C4-2B (cell line): ENCODE measurements around the gene MSRB3.
A peak's percentile ranks its signal among the peaks of the same experiment; 100 is the strongest.
"Not testable (repeated sequence)": the region's sequence is repeated elsewhere in the genome, so short reads cannot be mapped to it uniquely, and the experiment has no call there.

ENCODE experiments used
- H3K27ac ChIP-seq: fragments of 450-650 bp; 2 replicates; pipeline ENCODE4 v1.5.1; 2017
- CTCF ChIP-seq: fragments of 450-650 bp; conservative IDR thresholded peaks from 2 replicates; pipeline ENCODE4 v1.5.1; 2017; ENCODE audit warnings: mild to moderate bottlenecking
- ZFX ChIP-seq: fragments of 450-650 bp; IDR thresholded peaks from 2 replicates; pipeline ENCODE4 v1.6.1; 2017

Gene MSRB3

GRCh38 chr12:65305346-65305950 is 27.0 kb downstream of the MSRB3 start:
- no peak overlapping the region for H3K27ac ChIP-seq
- no peak for TF ChIP-seq ZFX
- no peak for TF ChIP-seq CTCF

GRCh38 chr12:65306366-65307168 is 28.1 kb downstream of the MSRB3 start:
- H3K27ac ChIP-seq: no peak overlapping the region
- TF ChIP-seq ZFX (no peak), CTCF (peak; percentile 92)

GRCh38 chr12:65307169-65307501 is 28.7 kb downstream of the MSRB3 start:
- TF ChIP-seq ZFX (no peak), CTCF (no peak)
- H3K27ac ChIP-seq: no peak overlapping the region

GRCh38 chr12:65308006-65308405 is 29.5 kb downstream of the MSRB3 start:
- TF ChIP-seq ZFX (no peak), CTCF (no peak)
- H3K27ac ChIP-seq: no peak overlapping the region

- H3K27ac ChIP-seq: no peak overlapping the region
- TF ChIP-seq ZFX (no peak), CTCF (no peak)
Measured at GRCh38 chr12:65308601-65309071, 30.2 kb downstream of the MSRB3 start.

GRCh38 chr12:65311260-65311659 is 32.8 kb downstream of the MSRB3 start:
- no peak for TF ChIP-seq ZFX
- no peak for TF ChIP-seq CTCF
- no peak overlapping the region for H3K27ac ChIP-seq

- no peak overlapping the region for H3K27ac ChIP-seq
- TF ChIP-seq CTCF (peak; percentile 89), ZFX (no peak)
Measured at GRCh38 chr12:65313719-65314317, 35.3 kb downstream of the MSRB3 start.

GRCh38 chr12:65315238-65315637 is 36.8 kb downstream of the MSRB3 start:
- not testable (repeated sequence) for H3K27ac ChIP-seq
